T-helper 2 cell treated with Interferon-gamma antibody and Interleukin-4, amounts not matched to agents 100 ng/mL and 5 ng/mL, for 36 hours (primary cell): Measurements from ENCODE around the gene FOXB2. TPM values are rescaled to one million over a fixed set of nuclear protein-coding genes. Genes with fewer than 3 reads are reported as not detected.
"Not testable (repeated sequence)": the region's sequence is repeated elsewhere in the genome, so short reads cannot be mapped to it uniquely, and the experiment has no call there.

Source experiments
- intact Hi-C: fragments of 100-400 bp; cut with micrococcal nuclease; formaldehyde crosslinking; loops from one replicate; pipeline ENCODE4 v1.15.1; 2023
- total RNA-seq: library from RNA; stranded (reverse); gene quantifications from 2 replicates; pipeline ENCODE4 v1.2.3, GENCODE V29; 2022

Gene FOXB2
- total RNA-seq, 1 donor from 2014 or later: not detected

- intact Hi-C loops: not testable (repeated sequence)
Measured at GRCh38 chr9:77043743-77044142, 24.3 kb downstream of the FOXB2 start.

GRCh38 chr9:77060681-77061080 lies 41.2 kb downstream of the FOXB2 start:
- intact Hi-C loops: not testable (repeated sequence)

- intact Hi-C loops: no loop called here
Measured at GRCh38 chr9:77063645-77064285, 44.3 kb downstream of the FOXB2 start.

- intact Hi-C loops: no loop called here
Measured at GRCh38 chr9:77066388-77066787, 46.9 kb downstream of the FOXB2 start.

Other genes with a start within 250 kb of the FOXB2 start
- 0.93 and 1.1 TPM in 2 replicates for gene PRUNE2, start 113.5 kb upstream of the FOXB2 start, total RNA-seq
- gene VPS13A, start 157.9 kb downstream of the FOXB2 start, total RNA-seq: 47.6 and 47.9 TPM in 2 replicates